WTC11 (cell line): ENCODE results near the gene C5orf58. TPM values are rescaled to one million over a fixed set of nuclear protein-coding genes. Genes with fewer than 3 reads are reported as not detected.
A peak's percentile ranks its signal among the peaks of the same experiment; 100 is the strongest.

Experiments used
- ATAC-seq: fragments of 200-7000 bp; cut with Tn5 transposase; 2 replicates; pipeline ENCODE4 v1.10.0; 2021; ENCODE audit warnings: mild to moderate bottlenecking, moderate library complexity
- CTCF ChIA-PET: fragments of 300-600 bp; sonication (Branson Sonifier 250); formaldehyde crosslinking; loops from one replicate; lab custom pipeline; 2021; ENCODE audit warnings: antibody characterized with exemption; lab: Charles Lee
- POLR2A ChIA-PET: fragments of 350-600 bp; sonication (Branson Sonifier 250); formaldehyde crosslinking; loops from one replicate; lab custom pipeline; 2021; ENCODE audit warnings: antibody characterized with exemption; lab: Charles Lee
- DNase-seq: peaks from one replicate; pipeline ENCODE4 v3.0.0; 2021; ENCODE audit warnings: low spot score
- H3K27ac Mint-ChIP-seq: 2 replicates; pipeline ENCODE4 v1.8.0; 2021; ENCODE audit warnings: mixed read lengths
- H3K27me3 Mint-ChIP-seq: 2 replicates; pipeline ENCODE4 v1.8.0; 2021; ENCODE audit warnings: low read depth, mild to moderate bottlenecking, moderate library complexity, mixed read lengths
- H3K36me3 Mint-ChIP-seq: 2 replicates; pipeline ENCODE4 v1.8.0; 2021; ENCODE audit warnings: mixed read lengths
- H3K4me1 Mint-ChIP-seq: 2 replicates; pipeline ENCODE4 v1.8.0; 2022; ENCODE audit warnings: mixed read lengths
- H3K4me3 Mint-ChIP-seq: 2 replicates; pipeline ENCODE4 v1.8.0; 2021; ENCODE audit warnings: mild to moderate bottlenecking, moderate library complexity, mixed read lengths
- H3K9me3 Mint-ChIP-seq: 2 replicates; pipeline ENCODE4 v1.8.0; 2021; ENCODE audit warnings: mixed read lengths
- ARID4B ChIP-seq: sonication (generic); formaldehyde crosslinking; IDR thresholded peaks from 2 replicates; pipeline ENCODE4 v1.8.0; 2023; ENCODE audit warnings: missing genetic modification reagents, mild to moderate bottlenecking, borderline replicate concordance
- ATF1 ChIP-seq: sonication (generic); formaldehyde crosslinking; IDR thresholded peaks from 2 replicates; pipeline ENCODE4 v1.8.1; 2023; ENCODE audit warnings: mild to moderate bottlenecking, moderate library complexity, missing genetic modification reagents
- ELF4 ChIP-seq: sonication (generic); formaldehyde crosslinking; IDR thresholded peaks from 2 replicates; pipeline ENCODE4 v1.8.1; 2022; ENCODE audit warnings: low read depth, mild to moderate bottlenecking, moderate library complexity, missing genetic modification reagents
- FOXP4 ChIP-seq: sonication (generic); formaldehyde crosslinking; IDR thresholded peaks from 2 replicates; pipeline ENCODE4 v1.8.0; 2022; ENCODE audit warnings: mild to moderate bottlenecking, missing genetic modification reagents
- GRHL2 ChIP-seq: fragments of 250-450 bp; sonication (Bioruptor Pico); IDR thresholded peaks from 2 replicates; pipeline ENCODE4 v1.8.0; 2022; ENCODE audit warnings: mild to moderate bottlenecking, moderate library complexity; ENCODE audit not compliant: insufficient replicate concordance, severe bottlenecking
- GTF2I ChIP-seq: fragments of 250-450 bp; sonication (Bioruptor Pico); conservative IDR thresholded peaks from 2 replicates; pipeline ENCODE4 v1.4.0; 2021; ENCODE audit warnings: mild to moderate bottlenecking
- IRF2 ChIP-seq: sonication (generic); formaldehyde crosslinking; IDR thresholded peaks from 2 replicates; pipeline ENCODE4 v1.8.0; 2022; ENCODE audit warnings: low read depth, missing genetic modification reagents, borderline replicate concordance
- MXD4 ChIP-seq: fragments of 250-450 bp; sonication (Bioruptor Pico); IDR thresholded peaks from 2 replicates; pipeline ENCODE4 v1.8.0; 2021; ENCODE audit warnings: mild to moderate bottlenecking, moderate library complexity, borderline replicate concordance
- RELA ChIP-seq: sonication (generic); formaldehyde crosslinking; IDR thresholded peaks from 2 replicates; pipeline ENCODE4 v1.8.1; 2022; ENCODE audit warnings: missing genetic modification reagents, mild to moderate bottlenecking, borderline replicate concordance
- SMAD3 ChIP-seq: sonication (generic); formaldehyde crosslinking; IDR thresholded peaks from 2 replicates; pipeline ENCODE4 v1.8.0; 2022; ENCODE audit warnings: missing genetic modification reagents, mild to moderate bottlenecking, borderline replicate concordance
- TP53 ChIP-seq: sonication (generic); formaldehyde crosslinking; IDR thresholded peaks from 2 replicates; pipeline ENCODE4 v1.8.1; 2023; ENCODE audit warnings: mild to moderate bottlenecking, missing genetic modification reagents
- USF2 ChIP-seq: sonication (generic); formaldehyde crosslinking; IDR thresholded peaks from 2 replicates; pipeline ENCODE4 v1.8.1; 2023; ENCODE audit warnings: mild to moderate bottlenecking, missing genetic modification reagents, moderate library complexity
- ZNF317 ChIP-seq: sonication (generic); formaldehyde crosslinking; IDR thresholded peaks from 2 replicates; pipeline ENCODE4 v1.8.1; 2023; ENCODE audit warnings: low read depth, mild to moderate bottlenecking, moderate library complexity, missing genetic modification reagents, borderline replicate concordance
- ZNF396 ChIP-seq: fragments of 250-450 bp; sonication (Bioruptor Pico); IDR thresholded peaks from 2 replicates; pipeline ENCODE4 v1.8.0; 2021; ENCODE audit warnings: mild to moderate bottlenecking, moderate library complexity, borderline replicate concordance
- ZSCAN18 ChIP-seq: fragments of 250-450 bp; sonication (Bioruptor Pico); IDR thresholded peaks from 2 replicates; pipeline ENCODE4 v2.1.2; 2022; ENCODE audit warnings: mild to moderate bottlenecking, moderate library complexity
- total RNA-seq: library from RNA; stranded (reverse); gene quantifications from 3 replicates; pipeline ENCODE4 v1.2.3, GENCODE V29; 2021
- TF ChIP-seq, protein P1 (sequence below): fragments of 200-600 bp; IDR thresholded peaks from 2 replicates; pipeline ENCODE4 v1.8.0; 2022; ENCODE audit warnings: antibody characterized with exemption
- TF ChIP-seq, protein P2 (sequence below): fragments of 250-450 bp; sonication (Bioruptor Pico); IDR thresholded peaks from 2 replicates; pipeline ENCODE4 v1.9.0; 2021; ENCODE audit warnings: moderate library complexity, mild to moderate bottlenecking, inconsistent platforms, borderline replicate concordance

The C5orf58 gene
- total RNA-seq, 1 experiment from 2014 or later: 2.0 TPM

- H3K9me3 Mint-ChIP-seq: peaks cover 58% of the 10 kb centered on the region
- peaks cover 44% of the 10 kb centered on the region for H3K36me3 Mint-ChIP-seq
- ChIA-PET CTCF (interaction anchor here (0.7 to 1.4 kb wide), 4 partner anchors 17 to 118 kb away, joined by 3 to 5 read pairs (median 4); no protein-coding TSS in a partner anchor), POLR2A (no interaction called here)
- H3K27ac Mint-ChIP-seq: peak overlapping the region; percentile 71
- peaks cover 31% of the 10 kb centered on the region for H3K4me1 Mint-ChIP-seq
- TF ChIP-seq, protein P1, sequence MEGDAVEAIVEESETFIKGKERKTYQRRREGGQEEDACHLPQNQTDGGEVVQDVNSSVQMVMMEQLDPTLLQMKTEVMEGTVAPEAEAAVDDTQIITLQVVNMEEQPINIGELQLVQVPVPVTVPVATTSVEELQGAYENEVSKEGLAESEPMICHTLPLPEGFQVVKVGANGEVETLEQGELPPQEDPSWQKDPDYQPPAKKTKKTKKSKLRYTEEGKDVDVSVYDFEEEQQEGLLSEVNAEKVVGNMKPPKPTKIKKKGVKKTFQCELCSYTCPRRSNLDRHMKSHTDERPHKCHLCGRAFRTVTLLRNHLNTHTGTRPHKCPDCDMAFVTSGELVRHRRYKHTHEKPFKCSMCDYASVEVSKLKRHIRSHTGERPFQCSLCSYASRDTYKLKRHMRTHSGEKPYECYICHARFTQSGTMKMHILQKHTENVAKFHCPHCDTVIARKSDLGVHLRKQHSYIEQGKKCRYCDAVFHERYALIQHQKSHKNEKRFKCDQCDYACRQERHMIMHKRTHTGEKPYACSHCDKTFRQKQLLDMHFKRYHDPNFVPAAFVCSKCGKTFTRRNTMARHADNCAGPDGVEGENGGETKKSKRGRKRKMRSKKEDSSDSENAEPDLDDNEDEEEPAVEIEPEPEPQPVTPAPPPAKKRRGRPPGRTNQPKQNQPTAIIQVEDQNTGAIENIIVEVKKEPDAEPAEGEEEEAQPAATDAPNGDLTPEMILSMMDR: no peak
- TF ChIP-seq MXD4 (CRISPR knock-in tag) (no peak), SMAD3 (CRISPR knock-in tag) (no peak), RELA (CRISPR knock-in tag) (no peak), USF2 (CRISPR knock-in tag) (no peak), ZNF396 (CRISPR knock-in tag) (no peak), GTF2I (CRISPR knock-in tag) (no peak), ELF4 (CRISPR knock-in tag) (no peak), ARID4B (CRISPR knock-in tag) (no peak), IRF2 (CRISPR knock-in tag) (no peak), ZNF317 (CRISPR knock-in tag) (no peak), ZSCAN18 (CRISPR knock-in tag) (no peak), FOXP4 (CRISPR knock-in tag) (no peak), GRHL2 (CRISPR knock-in tag) (no peak), ATF1 (no peak), TP53 (no peak)
- TF ChIP-seq, protein P2, sequence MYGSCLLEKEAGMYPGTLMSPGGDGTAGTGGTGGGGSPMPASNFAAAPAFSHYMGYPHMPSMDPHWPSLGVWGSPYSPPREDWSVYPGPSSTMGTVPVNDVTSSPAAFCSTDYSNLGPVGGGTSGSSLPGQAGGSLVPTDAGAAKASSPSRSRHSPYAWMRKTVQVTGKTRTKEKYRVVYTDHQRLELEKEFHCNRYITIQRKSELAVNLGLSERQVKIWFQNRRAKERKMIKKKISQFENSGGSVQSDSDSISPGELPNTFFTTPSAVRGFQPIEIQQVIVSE: no peak
- peaks cover 24% of the 10 kb centered on the region for H3K27me3 Mint-ChIP-seq
- no peak overlapping the region for H3K4me3 Mint-ChIP-seq
- ATAC-seq (peak; percentile 90), DNase-seq (no peak)
Observed at GRCh38 chr5:170286386-170286925, 53.7 kb downstream of the C5orf58 start.
